Mesenchymal stem cell (in vitro differentiated cells and primary cell): Measurements from ENCODE around the gene GRK6.

Experiments
- DNase-seq: peaks from one replicate; pipeline ENCODE4 v3.0.0-alpha.2; 2013
- H2AFZ ChIP-seq: one replicate; pipeline ENCODE4 v1.6.1; 2013; ENCODE audit warnings: low read depth, mild to moderate bottlenecking, control low read depth, inconsistent platforms, low read length, moderate library complexity
- H2AK5ac ChIP-seq: 2 replicates; pipeline ENCODE4 v1.6.1; 2013; ENCODE audit warnings: low read length, moderate library complexity, mild to moderate bottlenecking, inconsistent platforms; ENCODE audit not compliant: severe bottlenecking
- H2BK120ac ChIP-seq: one replicate; pipeline ENCODE4 v1.6.1; 2013; ENCODE audit warnings: low read depth, mild to moderate bottlenecking, inconsistent platforms, low read length, moderate library complexity
- H2BK12ac ChIP-seq, 2 experiments: one replicate each; pipeline ENCODE4 v1.6.1; 2013; ENCODE audit warnings: inconsistent platforms in 2 of 2, low read length in 2 of 2, mild to moderate bottlenecking in 2 of 2, moderate library complexity in 2 of 2, control low read depth in 1 of 2
- H2BK15ac ChIP-seq: one replicate; pipeline ENCODE4 v1.6.1; 2013; ENCODE audit warnings: mild to moderate bottlenecking, low read depth, inconsistent platforms; ENCODE audit not compliant: poor library complexity, severe bottlenecking
- H2BK5ac ChIP-seq: 2 replicates; pipeline ENCODE4 v1.6.1; 2013; ENCODE audit warnings: low read depth, mild to moderate bottlenecking, low read length, control low read depth, inconsistent platforms; ENCODE audit not compliant: poor library complexity, severe bottlenecking
- H3K14ac ChIP-seq, 2 experiments: one replicate each; pipeline ENCODE4 v1.6.1; 2013; ENCODE audit warnings: inconsistent platforms in 2 of 2, low read length in 2 of 2, control low read depth in 1 of 2, mild to moderate bottlenecking in 1 of 2, moderate library complexity in 1 of 2
- H3K18ac ChIP-seq, 2 experiments: one replicate each; pipeline ENCODE4 v1.6.1; 2013; ENCODE audit warnings: inconsistent platforms in 2 of 2, low read length in 2 of 2, control low read depth in 1 of 2, low read depth in 1 of 2, mild to moderate bottlenecking in 1 of 2
- H3K23ac ChIP-seq, 2 experiments: one replicate each; pipeline ENCODE4 v1.6.1; 2013; ENCODE audit warnings: inconsistent platforms in 2 of 2, low read length in 2 of 2, mild to moderate bottlenecking in 2 of 2, moderate library complexity in 2 of 2, control low read depth in 1 of 2
- H3K27ac ChIP-seq: 2 replicates; pipeline ENCODE4 v1.5.1; 2013; ENCODE audit warnings: mild to moderate bottlenecking, moderate library complexity, low read length, control low read depth, inconsistent platforms; ENCODE audit not compliant: poor library complexity, severe bottlenecking
- H3K27me3 ChIP-seq, 2 experiments: 2 replicates each; pipeline versions ENCODE4 v1.6.1 to v1.7.0; 2013; ENCODE audit warnings: low read length in 2 of 2, mild to moderate bottlenecking in 2 of 2, moderate library complexity in 2 of 2, control low read depth in 1 of 2, inconsistent platforms in 1 of 2; ENCODE audit not compliant: control insufficient read depth in 1 of 2, insufficient read depth in 1 of 2
- H3K36me3 ChIP-seq, 2 experiments: 2 replicates each; pipeline versions ENCODE4 v1.6.1 to v1.7.0; 2013; ENCODE audit warnings: low read length in 2 of 2, control low read depth in 1 of 2, inconsistent platforms in 1 of 2, low read depth in 1 of 2, mild to moderate bottlenecking in 1 of 2; ENCODE audit not compliant: insufficient read depth in 2 of 2, control insufficient read depth in 1 of 2
- H3K4ac ChIP-seq, 2 experiments: one replicate each; pipeline ENCODE4 v1.6.1; 2013; ENCODE audit warnings: inconsistent platforms in 2 of 2, low read length in 2 of 2, mild to moderate bottlenecking in 2 of 2, moderate library complexity in 2 of 2, control low read depth in 1 of 2, low read depth in 1 of 2
- H3K4me1 ChIP-seq: 2 replicates; pipeline ENCODE4 v1.6.1; 2013; ENCODE audit warnings: low read depth, low read length, control low read depth; ENCODE audit not compliant: control insufficient read depth, insufficient read depth
- H3K4me2 ChIP-seq: 2 replicates; pipeline ENCODE4 v1.6.1; 2013; ENCODE audit warnings: low read length, mild to moderate bottlenecking, inconsistent platforms; ENCODE audit not compliant: poor library complexity, severe bottlenecking
- H3K4me3 ChIP-seq, 2 experiments: 2 replicates each; pipeline versions ENCODE4 v1.5.1 to v1.7.0; 2013; ENCODE audit warnings: low read length in 2 of 2, mild to moderate bottlenecking in 2 of 2, control low read depth in 1 of 2, low read depth in 1 of 2; ENCODE audit not compliant: insufficient read depth in 1 of 2
- H3K79me1 ChIP-seq: replicated peaks from 2 replicates; pipeline ENCODE4 v1.6.1; 2013; ENCODE audit warnings: mild to moderate bottlenecking, control low read depth, low read length, inconsistent platforms; ENCODE audit not compliant: poor library complexity, severe bottlenecking
- H3K9ac ChIP-seq: 2 replicates; pipeline ENCODE4 v1.7.0; 2013; ENCODE audit warnings: mild to moderate bottlenecking, low read length, moderate library complexity
- H3K9me3 ChIP-seq: 2 replicates; pipeline ENCODE4 v1.7.0; 2013; ENCODE audit warnings: mild to moderate bottlenecking, low read length; ENCODE audit not compliant: control insufficient read depth
- H4K8ac ChIP-seq: one replicate; pipeline ENCODE4 v1.6.1; 2013; ENCODE audit warnings: inconsistent platforms, mild to moderate bottlenecking, low read length, moderate library complexity
- H4K91ac ChIP-seq: one replicate; pipeline ENCODE4 v1.6.1; 2013; ENCODE audit warnings: mild to moderate bottlenecking, low read length, inconsistent platforms
- WGBS: methylation state at CpG from one replicate; pipeline ENCODE4 v1.1.7; 2013; ENCODE audit warnings: mixed read lengths; 5-methylcytosine and 5-hydroxymethylcytosine counted together

The GRK6 gene

DNA sequence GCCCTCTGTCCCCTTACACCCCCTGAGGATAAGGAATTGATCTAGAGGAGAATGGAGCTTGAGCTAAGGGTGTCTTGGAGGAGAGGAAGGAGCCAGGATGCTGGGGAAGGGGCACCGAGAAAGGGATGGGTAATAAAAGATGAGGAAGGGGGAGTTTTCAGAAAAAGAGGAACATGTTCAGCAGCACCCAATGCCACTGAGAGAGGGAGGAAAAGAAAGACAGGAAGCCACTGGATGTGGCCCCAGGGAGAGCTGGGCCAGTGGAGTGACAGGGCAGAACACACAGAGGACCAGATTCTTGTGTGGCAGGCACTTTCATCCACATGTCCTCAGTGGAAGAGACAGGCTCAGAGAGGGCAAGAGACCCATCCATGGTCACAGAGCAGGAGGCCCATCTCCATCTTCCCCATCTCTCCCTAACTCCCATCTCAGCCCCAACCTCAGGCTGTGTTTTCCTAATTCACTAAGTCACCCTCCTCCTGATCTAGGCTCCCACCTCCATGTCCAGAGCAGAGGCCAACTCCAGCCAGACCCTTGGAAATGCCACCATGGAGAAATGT is 33.2 kb upstream of the GRK6 start:
- Histone ChIP-seq H4K8ac (no peak overlapping the region), H2BK15ac (no peak overlapping the region), H3K18ac (no peak overlapping the region)

GRCh38 chr5:177393990-177394389 is 32.5 kb upstream of the GRK6 start:
- Histone ChIP-seq H3K27ac (no peak overlapping the region), H2BK5ac (no peak overlapping the region), H4K8ac (no peak overlapping the region), H3K4me3 (no peak overlapping the region), H3K18ac (no peak overlapping the region), H3K4ac (no peak overlapping the region), H2BK120ac (no peak overlapping the region), H3K14ac (no peak overlapping the region), H2BK12ac (no peak overlapping the region), H3K4me2 (no peak overlapping the region), H3K36me3 (no peaks in the 10 kb centered on the region), H3K9me3 (no peaks in the 10 kb centered on the region), H2AK5ac (no peak overlapping the region), H3K79me1 (no peaks in the 10 kb centered on the region), H3K4me1 (peaks cover 12% of the 10 kb centered on the region), H3K27me3 (peaks cover 8 to 48% of the 10 kb centered on the region in 2 experiments), H2AFZ (no peak overlapping the region), H4K91ac (no peak overlapping the region), H2BK15ac (no peak overlapping the region), H3K23ac (no peak overlapping the region), H3K9ac (no peak overlapping the region)
- WGBS = 78% methylated on average over 5 of the region's 5 CpGs
- no peak for DNase-seq

More for the DNA sequence above, 33.2 kb upstream of the GRK6 start:
- Histone ChIP-seq H2BK120ac (no peak overlapping the region), H2BK12ac (no peak overlapping the region), H3K27ac (no peak overlapping the region), H3K9me3 (no peaks in the 10 kb centered on the region), H2AFZ (no peak overlapping the region), H3K9ac (no peak overlapping the region), H3K79me1 (no peaks in the 10 kb centered on the region), H3K36me3 (no peaks in the 10 kb centered on the region), H2AK5ac (no peak overlapping the region), H2BK5ac (no peak overlapping the region), H3K23ac (no peak overlapping the region), H4K91ac (no peak overlapping the region), H3K14ac (no peak overlapping the region), H3K4me2 (no peak overlapping the region), H3K4ac (no peak overlapping the region), H3K4me3 (no peak overlapping the region), H3K4me1 (peaks cover 18% of the 10 kb centered on the region), H3K27me3 (peaks cover 8 to 41% of the 10 kb centered on the region in 2 experiments)
- 79% methylated on average over 1 of the region's 1 CpG for WGBS
- no peak for DNase-seq

DNA sequence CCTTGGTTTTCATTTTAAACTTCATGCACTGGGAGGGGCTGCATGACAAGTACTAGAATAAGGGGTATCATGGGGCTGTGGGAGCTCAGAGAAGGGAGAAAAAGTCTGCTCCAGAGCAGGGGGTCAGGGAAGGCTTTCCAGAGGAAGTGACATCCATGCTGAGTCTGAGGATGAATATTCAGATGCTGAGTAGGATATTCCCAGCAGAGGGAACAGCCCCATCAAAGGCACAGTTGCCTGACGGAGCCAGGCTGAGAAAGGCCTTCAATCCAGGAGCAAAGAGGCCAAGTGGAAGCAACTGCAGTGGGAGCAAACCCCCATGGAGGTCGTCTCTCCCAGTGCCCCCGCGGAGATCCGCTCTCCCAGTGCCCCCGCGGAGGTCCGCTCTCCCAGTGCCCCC is 30.4 kb upstream of the GRK6 start:
- Histone ChIP-seq H2AFZ (no peak overlapping the region), H3K9ac (no peak overlapping the region), H2BK120ac (no peak overlapping the region), H3K79me1 (no peaks in the 10 kb centered on the region), H3K27ac (no peak overlapping the region), H2BK5ac (no peak overlapping the region), H3K4me3 (no peak overlapping the region), H2BK15ac (no peak overlapping the region), H3K4me2 (no peak overlapping the region), H4K91ac (no peak overlapping the region), H2BK12ac (no peak overlapping the region), H3K36me3 (no peaks in the 10 kb centered on the region), H3K4ac (no peak overlapping the region), H3K23ac (no peak overlapping the region), H3K14ac (no peak overlapping the region), H3K27me3 (peaks cover 8 to 68% of the 10 kb centered on the region in 2 experiments), H3K4me1 (peaks cover 2% of the 10 kb centered on the region), H2AK5ac (no peak overlapping the region), H3K18ac (no peak overlapping the region), H4K8ac (no peak overlapping the region), H3K9me3 (no peaks in the 10 kb centered on the region)
- 89% methylated on average over 7 of the region's 8 CpGs for WGBS
- DNase-seq = no peak

DNA sequence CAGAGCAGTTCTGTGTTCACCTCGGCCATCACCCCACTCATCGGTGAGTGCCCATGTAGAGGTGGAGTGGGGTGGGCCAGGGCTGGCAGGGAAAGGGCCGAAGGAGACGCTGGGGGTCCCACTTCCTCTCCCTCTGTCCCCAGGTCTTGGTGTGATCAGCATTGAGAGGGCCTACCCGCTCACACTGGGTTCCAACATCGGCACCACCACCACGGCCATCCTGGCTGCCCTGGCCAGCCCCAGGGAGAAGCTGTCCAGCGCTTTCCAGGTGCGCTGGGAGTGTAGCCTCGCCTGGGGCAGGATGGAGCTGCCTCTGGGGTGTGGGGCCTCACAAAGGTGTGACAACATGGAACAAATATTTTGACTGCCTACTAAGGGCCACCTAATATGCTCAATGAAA is 29.7 kb upstream of the GRK6 start:
- Histone ChIP-seq H2BK12ac (no peak overlapping the region), H3K9ac (no peak overlapping the region), H4K8ac (no peak overlapping the region), H3K4me3 (no peak overlapping the region), H2AFZ (no peak overlapping the region), H4K91ac (no peak overlapping the region), H3K14ac (no peak overlapping the region), H3K23ac (no peak overlapping the region), H3K4me2 (no peak overlapping the region), H2BK15ac (no peak overlapping the region), H3K36me3 (no peaks in the 10 kb centered on the region), H3K4ac (no peak overlapping the region), H3K79me1 (no peaks in the 10 kb centered on the region), H3K4me1 (peaks cover 2% of the 10 kb centered on the region), H3K18ac (no peak overlapping the region), H2AK5ac (no peak overlapping the region), H2BK5ac (no peak overlapping the region), H3K27ac (no peak overlapping the region), H2BK120ac (no peak overlapping the region), H3K9me3 (no peaks in the 10 kb centered on the region), H3K27me3 (peaks cover 8 to 75% of the 10 kb centered on the region in 2 experiments)
- 94% methylated on average over 10 of the region's 10 CpGs for WGBS
- no peak for DNase-seq
